AG08395 (cell line): ENCODE data around the gene EXOC6.

ENCODE experiments used
- DNase-seq: peaks from one replicate; pipeline ENCODE4 v3.0.0; 2012; ENCODE audit warnings: mixed read lengths, low spot score

EXOC6 gene

DNA sequence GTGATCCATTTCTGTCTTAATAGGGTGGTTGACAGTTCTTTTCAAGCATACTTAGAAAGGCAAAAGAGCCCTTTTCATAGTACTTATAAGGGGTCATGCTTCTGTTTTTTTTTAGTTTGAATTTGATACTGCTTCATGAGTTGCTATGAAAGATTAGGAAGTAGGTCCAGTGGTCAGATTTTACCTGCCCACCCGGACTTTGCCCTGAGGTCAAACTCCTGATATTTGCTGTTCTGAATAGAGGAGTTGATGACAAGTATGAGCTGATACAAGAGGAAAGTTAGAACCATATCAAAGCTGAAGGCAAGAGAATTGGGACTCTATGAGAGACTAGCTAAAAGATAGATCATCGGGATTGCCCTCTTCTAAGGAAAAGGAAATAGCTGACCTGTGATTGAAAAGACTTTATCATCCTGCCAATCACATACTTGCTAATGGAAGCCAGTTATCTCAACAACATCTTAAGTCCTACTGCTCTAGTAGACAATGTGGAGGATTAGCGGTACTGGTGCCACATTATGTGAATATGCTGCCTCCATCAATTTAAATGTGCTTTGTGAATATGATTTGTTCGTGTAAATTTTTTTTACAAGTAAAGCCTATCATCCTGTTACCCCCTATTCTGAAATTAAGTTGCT lies 174.8 kb downstream of the EXOC6 start:
- no peak for DNase-seq

GRCh38 chr10:93026072-93026471 lies 177.8 kb downstream of the EXOC6 start:
- no peak for DNase-seq

GRCh38 chr10:93027508-93027907 lies 179.2 kb downstream of the EXOC6 start:
- DNase-seq = no peak

DNA sequence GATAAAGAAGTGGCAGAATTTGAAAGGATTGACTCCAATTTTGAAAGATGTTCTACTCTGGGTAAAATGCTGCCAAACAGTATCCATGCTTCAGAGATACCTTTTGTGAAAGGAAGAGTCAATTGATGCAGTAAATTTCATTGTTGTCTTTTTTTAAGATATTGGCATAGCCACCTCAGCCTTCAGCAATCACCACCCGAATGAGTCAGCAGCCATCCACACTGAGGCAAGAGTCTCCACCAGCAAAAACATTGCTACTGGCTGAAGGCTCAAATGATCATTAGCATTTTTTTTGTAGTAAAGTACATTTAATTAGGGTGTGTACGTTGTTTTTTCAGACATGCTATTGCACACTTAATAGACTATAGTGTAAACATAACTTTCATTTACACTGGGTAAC lies 180.6 kb downstream of the EXOC6 start:
- DNase-seq = peak; percentile 45

- DNase-seq = peak; percentile 82
Measured at GRCh38 chr10:93030409-93030808, 182.1 kb downstream of the EXOC6 start.

GRCh38 chr10:93032105-93032808 lies 183.9 kb downstream of the EXOC6 start:
- no peak for DNase-seq

DNA sequence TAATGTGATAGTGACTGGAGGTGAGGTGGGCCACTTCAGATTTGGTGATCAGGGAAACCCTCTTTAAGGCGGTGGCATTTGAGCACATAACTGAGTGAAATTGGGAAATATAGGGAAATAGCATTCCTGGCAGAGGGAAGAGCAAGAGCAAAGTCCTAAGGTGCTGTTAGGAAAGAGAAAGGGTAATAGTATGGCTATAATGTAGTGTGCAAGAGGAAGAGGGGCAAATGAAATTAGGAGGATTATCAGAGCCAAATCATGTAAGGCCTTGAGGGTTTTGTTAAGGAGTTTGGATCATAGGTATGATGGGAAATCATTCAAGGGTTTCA lies 184.5 kb downstream of the EXOC6 start:
- no peak for DNase-seq

- DNase-seq = no peak
Measured at GRCh38 chr10:93034426-93034825, 186.1 kb downstream of the EXOC6 start.

DNA sequence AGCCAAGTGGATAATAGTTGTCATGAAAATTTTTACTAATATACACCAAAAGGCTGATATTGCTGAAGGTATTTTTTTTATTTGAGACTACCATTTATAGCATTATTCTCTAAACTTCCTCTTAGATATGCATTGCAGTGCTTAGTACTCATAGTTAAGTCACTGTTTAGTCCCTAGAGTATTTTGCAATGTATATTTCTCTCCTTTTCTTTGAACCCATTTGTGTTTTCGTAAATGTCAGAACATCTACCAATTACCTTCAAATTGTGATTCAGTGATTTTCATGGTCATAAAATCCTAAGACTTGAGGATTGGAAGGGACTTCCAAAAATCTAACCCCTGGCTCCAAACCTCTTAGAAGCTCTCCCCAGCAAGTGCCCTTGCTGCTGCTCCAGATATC lies 190.8 kb downstream of the EXOC6 start:
- no peak for DNase-seq

DNA sequence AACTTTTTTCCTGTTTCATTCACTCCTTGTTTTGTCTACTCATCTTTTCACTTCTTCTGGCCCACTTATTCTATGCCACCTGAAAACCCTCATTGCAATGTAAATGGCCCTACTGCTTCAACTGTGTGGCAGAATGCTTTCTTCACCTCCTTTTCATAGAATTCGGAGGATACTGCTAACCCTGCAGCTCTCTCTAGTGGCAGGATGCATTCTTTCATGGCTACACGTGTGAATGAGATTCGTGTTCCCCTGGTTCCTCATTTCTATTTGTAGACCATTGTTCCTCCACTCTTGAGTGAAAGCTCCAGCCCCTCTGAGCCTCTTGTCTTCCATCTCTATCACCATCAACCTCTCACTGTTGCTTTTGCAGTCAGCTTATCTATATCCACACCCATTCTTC lies 191.4 kb downstream of the EXOC6 start:
- DNase-seq = peak; percentile 67

GRCh38 chr10:93054486-93054885 lies 206.2 kb downstream of the EXOC6 start:
- DNase-seq = no peak

GRCh38 chr10:93058139-93058538 lies 209.8 kb downstream of the EXOC6 start:
- no peak for DNase-seq

GRCh38 chr10:93059975-93060886 lies 211.9 kb downstream of the EXOC6 start, which contains the start of gene CYP26C1:
TSS of gene CYP26C1 (plus strand) at chr10:93060798. CDS start at chr10:93061264, 466 bp downstream.
- no peak for DNase-seq

DNA sequence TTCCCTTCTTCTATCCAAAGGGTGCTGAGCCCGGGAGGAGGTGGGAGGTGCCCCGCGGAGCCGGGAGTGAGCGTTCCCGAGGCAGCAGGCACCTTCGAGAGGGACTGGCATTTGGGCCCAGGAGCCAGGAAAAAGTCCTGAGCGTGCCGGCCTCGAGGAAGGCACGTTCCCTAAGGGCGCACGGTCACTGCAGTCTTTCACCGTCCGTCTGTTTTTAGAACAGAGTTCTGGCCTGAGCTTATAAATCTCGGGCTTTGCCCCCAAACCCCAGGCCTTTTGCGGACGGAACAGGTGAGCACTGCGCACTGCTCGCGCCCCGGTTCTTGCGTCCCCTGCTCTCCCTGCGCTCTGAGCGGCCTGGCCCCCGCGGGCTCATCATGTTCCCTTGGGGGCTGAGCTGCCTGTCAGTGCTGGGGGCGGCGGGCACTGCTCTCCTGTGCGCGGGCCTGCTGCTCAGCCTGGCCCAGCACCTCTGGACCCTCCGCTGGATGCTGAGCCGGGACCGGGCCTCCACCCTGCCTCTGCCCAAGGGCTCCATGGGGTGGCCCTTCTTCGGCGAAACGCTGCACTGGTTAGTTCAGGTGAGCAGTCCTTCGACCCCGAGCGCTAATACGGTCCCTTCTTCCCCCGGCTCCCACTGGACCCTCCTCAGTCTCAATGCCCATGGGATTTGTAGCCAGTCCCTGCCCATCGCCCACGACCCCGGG lies 212.7 kb downstream of the EXOC6 start:
- no peak for DNase-seq

DNA sequence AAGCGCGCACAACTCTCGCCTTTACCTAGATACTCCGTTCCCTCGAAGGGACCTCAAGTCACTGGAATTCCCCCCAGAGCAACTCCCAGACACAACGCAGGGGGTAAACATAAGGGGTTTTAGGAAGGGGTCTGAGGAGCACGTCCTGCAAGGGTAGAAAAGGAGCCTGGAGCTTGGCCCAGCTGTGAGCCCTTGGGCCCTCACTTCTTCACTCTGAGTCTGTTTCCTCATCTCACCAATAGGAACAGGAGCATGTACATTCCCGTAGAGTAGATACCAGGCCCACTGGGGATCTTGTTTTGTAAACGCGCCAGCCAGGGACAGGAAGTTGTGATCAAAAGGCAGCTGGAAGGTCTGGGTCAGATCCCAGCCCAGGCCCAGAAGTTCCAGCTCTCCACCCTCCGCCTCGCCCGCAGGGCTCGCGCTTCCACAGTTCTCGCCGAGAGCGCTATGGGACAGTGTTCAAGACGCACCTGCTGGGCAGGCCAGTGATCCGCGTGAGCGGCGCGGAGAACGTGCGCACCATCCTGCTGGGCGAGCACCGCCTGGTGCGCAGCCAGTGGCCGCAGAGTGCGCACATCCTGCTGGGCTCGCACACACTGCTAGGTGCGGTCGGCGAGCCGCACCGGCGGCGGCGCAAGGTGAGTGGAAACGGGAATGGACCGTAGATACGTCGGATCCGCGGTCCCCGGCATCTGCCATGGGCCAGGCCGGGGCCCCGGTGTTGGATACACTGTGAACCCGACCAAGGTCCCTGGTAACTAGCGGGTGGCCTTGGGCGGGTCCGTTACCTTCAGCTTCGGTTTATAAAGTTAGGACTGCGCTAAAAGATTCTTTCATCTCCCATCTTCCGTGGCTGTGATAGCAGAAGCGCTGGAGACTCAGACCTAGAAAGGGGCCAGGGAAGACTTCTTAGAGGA lies 213.5 kb downstream of the EXOC6 start:
- no peak for DNase-seq

GRCh38 chr10:93062514-93063143 lies 214.3 kb downstream of the EXOC6 start:
- peak; percentile 45 for DNase-seq

DNA sequence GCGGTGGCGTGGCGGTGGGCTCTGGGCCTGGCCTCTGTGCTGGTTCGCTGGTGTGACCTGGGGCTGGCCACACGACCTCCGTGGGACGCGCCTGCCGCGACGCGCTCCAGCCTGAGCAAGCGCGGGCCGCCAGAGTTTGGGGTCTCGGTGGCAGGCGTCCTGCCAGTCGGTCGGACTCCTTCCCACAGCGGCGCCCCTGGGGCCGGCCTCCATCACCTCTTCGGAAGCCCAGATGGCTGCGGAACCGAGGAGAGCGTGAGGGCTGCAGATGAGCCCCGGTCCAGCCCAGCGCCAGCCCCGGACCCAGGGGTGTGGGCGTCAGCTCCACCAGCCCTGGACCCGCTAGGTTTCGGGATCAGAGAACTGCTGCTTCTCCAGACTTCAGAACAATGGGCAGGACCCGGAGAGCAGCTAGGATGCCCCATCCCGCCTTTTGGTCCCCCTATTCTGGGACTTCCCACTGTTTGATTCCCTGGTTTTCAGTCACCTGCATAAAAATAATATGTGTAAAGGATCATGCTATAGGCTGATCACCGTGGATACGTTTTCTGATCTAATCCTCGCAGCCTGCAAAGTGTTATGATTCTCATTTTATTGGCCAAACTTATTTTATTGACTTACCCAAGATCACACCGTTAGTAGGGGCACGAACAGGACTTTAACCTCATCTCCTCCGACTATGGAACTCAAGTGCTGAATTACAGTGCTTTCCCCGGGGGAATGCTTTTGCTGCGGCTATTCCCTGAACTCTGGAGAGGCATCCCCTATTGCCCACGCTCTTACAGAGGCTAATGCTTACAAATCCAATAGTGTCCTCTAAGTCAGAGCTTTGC lies 215.0 kb downstream of the EXOC6 start:
- DNase-seq = no peak

DNA sequence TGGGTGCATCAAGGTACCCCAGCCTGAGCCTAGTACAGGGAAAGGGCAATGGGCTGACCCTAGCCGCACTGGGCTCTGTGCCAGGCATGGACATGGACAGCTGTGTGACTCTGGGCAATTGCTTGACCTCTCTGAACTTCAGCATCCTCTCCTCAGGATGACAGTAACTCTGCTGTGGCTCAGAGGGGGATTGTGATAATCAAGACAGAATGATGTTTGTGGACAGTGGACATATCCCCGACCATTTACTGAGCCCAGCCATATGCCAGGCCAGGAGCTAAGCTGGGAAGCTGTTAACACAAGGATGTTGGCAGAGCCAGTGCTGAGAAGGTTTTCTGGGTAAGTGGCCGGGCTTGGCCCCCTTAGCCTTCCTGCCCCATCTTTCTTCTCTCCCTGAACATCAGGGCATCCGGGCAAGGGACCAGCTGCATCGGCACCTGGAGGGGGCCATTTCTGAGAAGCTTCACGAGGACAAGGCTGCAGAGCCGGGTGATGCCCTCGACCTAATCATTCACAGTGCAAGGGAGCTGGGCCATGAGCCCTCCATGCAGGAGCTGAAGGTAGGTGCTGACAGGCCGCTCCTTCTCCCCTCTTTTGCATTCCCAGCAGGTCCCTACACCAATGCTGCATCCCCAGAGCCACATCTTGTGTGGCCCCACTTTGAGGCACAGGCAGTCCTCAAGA lies 215.8 kb downstream of the EXOC6 start:
- DNase-seq = no peak
